Type B pancreatic cell (in vitro differentiated cells): ENCODE measurements around the gene PTH1R. TPM values are rescaled to one million over a fixed set of nuclear protein-coding genes. Genes with fewer than 3 reads are reported as not detected.

Experiments used
- DNase-seq: peaks from one replicate; pipeline ENCODE4 v3.0.0; 2021; ENCODE audit warnings: mixed read lengths; ENCODE audit not compliant: unreplicated experiment; ENCODE audit errors: extremely low spot score
- H3K27ac Mint-ChIP-seq: 2 replicates; pipeline ENCODE4 v1.8.0; 2021; ENCODE audit warnings: mild to moderate bottlenecking, mixed read lengths
- H3K27me3 Mint-ChIP-seq: 2 replicates; pipeline ENCODE4 v1.8.0; 2021; ENCODE audit warnings: mixed read lengths
- H3K36me3 Mint-ChIP-seq: 2 replicates; pipeline ENCODE4 v1.8.0; 2021; ENCODE audit warnings: mixed read lengths
- H3K4me1 Mint-ChIP-seq: one replicate; pipeline ENCODE4 v1.8.0; 2021; ENCODE audit warnings: mixed read lengths; ENCODE audit not compliant: unreplicated experiment
- H3K4me3 Mint-ChIP-seq: 2 replicates; pipeline ENCODE4 v1.8.0; 2021; ENCODE audit warnings: mild to moderate bottlenecking, mixed read lengths
- H3K9me3 Mint-ChIP-seq: 2 replicates; pipeline ENCODE4 v1.8.0; 2021; ENCODE audit warnings: mixed read lengths
- total RNA-seq: library from RNA; stranded (reverse); gene quantifications from 2 replicates; pipeline ENCODE4 v1.2.1, GENCODE V29; 2021; ENCODE audit warnings: low replicate concordance
- TF ChIP-seq, protein P1 (sequence below): fragments of 200-600 bp; sonication (generic); conservative IDR thresholded peaks from 2 replicates; pipeline ENCODE4 v1.5.0; 2021; ENCODE audit warnings: antibody characterized with exemption, mild to moderate bottlenecking

PTH1R gene
- total RNA-seq, 1 donor from 2014 or later: 63.0 TPM

GRCh38 chr3:46918202-46918601 is 40.7 kb downstream of the PTH1R start:
- H3K4me1 Mint-ChIP-seq: no peaks in the 10 kb centered on the region
- no peak overlapping the region for H3K27ac Mint-ChIP-seq
- DNase-seq: no peak
- H3K9me3 Mint-ChIP-seq: peaks cover 4% of the 10 kb centered on the region
- TF ChIP-seq, protein P1, sequence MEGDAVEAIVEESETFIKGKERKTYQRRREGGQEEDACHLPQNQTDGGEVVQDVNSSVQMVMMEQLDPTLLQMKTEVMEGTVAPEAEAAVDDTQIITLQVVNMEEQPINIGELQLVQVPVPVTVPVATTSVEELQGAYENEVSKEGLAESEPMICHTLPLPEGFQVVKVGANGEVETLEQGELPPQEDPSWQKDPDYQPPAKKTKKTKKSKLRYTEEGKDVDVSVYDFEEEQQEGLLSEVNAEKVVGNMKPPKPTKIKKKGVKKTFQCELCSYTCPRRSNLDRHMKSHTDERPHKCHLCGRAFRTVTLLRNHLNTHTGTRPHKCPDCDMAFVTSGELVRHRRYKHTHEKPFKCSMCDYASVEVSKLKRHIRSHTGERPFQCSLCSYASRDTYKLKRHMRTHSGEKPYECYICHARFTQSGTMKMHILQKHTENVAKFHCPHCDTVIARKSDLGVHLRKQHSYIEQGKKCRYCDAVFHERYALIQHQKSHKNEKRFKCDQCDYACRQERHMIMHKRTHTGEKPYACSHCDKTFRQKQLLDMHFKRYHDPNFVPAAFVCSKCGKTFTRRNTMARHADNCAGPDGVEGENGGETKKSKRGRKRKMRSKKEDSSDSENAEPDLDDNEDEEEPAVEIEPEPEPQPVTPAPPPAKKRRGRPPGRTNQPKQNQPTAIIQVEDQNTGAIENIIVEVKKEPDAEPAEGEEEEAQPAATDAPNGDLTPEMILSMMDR: no peak
- no peak overlapping the region for H3K4me3 Mint-ChIP-seq
- H3K27me3 Mint-ChIP-seq: no peaks in the 10 kb centered on the region
- H3K36me3 Mint-ChIP-seq: peaks cover 36% of the 10 kb centered on the region

DNA sequence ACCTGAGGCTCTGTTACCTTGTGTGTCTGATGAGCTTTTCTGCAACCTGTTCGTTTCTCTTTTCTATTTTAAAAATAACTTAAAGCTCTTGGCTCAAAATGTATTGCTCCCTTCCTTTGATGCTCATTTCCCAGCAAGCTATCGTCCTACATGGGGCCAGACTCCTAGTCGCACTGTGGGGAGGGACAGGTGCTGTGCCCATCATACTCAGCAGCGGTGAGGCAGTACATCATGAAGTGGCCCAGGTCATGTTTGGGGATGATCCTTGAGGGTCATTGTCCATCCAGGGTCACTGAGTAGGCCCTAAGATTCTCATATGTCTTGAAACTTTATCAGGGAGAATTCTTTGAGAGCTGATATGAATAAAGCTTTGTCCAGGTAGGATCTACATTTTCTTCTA is 41.1 kb downstream of the PTH1R start:
- H3K27ac Mint-ChIP-seq: no peak overlapping the region
- peaks cover 39% of the 10 kb centered on the region for H3K36me3 Mint-ChIP-seq
- no peak overlapping the region for H3K4me3 Mint-ChIP-seq
- TF ChIP-seq, protein P1: no peak
- H3K9me3 Mint-ChIP-seq: peaks cover 4% of the 10 kb centered on the region
- no peak for DNase-seq
- no peaks in the 10 kb centered on the region for H3K27me3 Mint-ChIP-seq
- no peaks in the 10 kb centered on the region for H3K4me1 Mint-ChIP-seq

DNA sequence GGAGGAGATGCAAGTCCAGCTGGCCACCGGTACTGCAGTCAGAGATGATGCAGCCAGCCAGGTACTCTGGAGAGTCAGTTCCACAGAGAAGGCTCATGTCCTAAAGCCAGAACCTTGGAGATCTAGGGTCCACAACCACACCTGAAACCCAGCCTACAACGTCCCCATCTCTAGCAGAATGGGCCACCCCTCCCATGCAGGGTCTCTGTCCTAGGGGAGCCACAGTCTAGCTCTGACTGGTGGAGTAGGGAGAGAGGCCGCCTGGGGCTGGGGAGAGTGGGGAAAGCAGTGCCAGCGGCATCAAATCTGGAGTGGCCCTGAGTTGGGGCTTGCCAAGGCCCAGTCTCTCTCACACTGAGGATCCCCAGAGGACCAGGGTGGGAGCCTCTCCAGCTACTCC is 43.5 kb downstream of the PTH1R start:
- Mint-ChIP-seq H3K27ac (no peak overlapping the region), H3K9me3 (peaks cover 4% of the 10 kb centered on the region), H3K36me3 (peaks cover 39% of the 10 kb centered on the region)

GRCh38 chr3:46921871-46922271 is 44.4 kb downstream of the PTH1R start:
- no peak overlapping the region for H3K4me3 Mint-ChIP-seq
- DNase-seq: no peak
- H3K4me1 Mint-ChIP-seq: no peaks in the 10 kb centered on the region
- TF ChIP-seq, protein P1: no peak
- H3K9me3 Mint-ChIP-seq: peaks cover 4% of the 10 kb centered on the region
- no peak overlapping the region for H3K27ac Mint-ChIP-seq
- peaks cover 34% of the 10 kb centered on the region for H3K36me3 Mint-ChIP-seq
- H3K27me3 Mint-ChIP-seq: no peaks in the 10 kb centered on the region

More for the DNA sequence above, 43.5 kb downstream of the PTH1R start:
- TF ChIP-seq, protein P1: no peak
- H3K4me1 Mint-ChIP-seq: no peaks in the 10 kb centered on the region
- DNase-seq: no peak
- no peak overlapping the region for H3K4me3 Mint-ChIP-seq
- no peaks in the 10 kb centered on the region for H3K27me3 Mint-ChIP-seq

DNA sequence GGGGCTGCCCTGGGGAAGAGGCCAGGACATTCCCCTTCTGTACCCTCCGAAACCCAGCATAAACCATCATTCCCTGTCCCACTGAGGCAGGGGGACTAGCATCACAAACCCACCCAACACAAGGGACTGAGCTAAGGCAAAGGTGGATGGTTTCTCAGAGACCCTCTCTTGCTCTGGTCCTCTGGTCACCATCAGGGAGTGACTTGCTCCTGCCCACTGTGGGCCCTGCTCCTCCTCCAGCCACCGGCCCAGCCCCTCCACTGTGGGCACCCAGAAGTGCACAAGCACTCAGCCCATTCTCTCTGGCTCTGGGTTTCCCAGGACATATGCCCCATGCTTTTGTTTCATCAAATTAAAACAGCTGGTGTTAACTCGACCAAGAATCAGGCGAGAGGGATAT is 44.9 kb downstream of the PTH1R start:
- H3K4me3 Mint-ChIP-seq: no peak overlapping the region
- no peak for DNase-seq
- peaks cover 32% of the 10 kb centered on the region for H3K36me3 Mint-ChIP-seq
- H3K27ac Mint-ChIP-seq: no peak overlapping the region
- peaks cover 4% of the 10 kb centered on the region for H3K9me3 Mint-ChIP-seq
- peaks cover 5% of the 10 kb centered on the region for H3K4me1 Mint-ChIP-seq
- TF ChIP-seq, protein P1: no peak
- no peaks in the 10 kb centered on the region for H3K27me3 Mint-ChIP-seq
